ENCODE measurements around the gene C5orf58. TPM values are rescaled to one million over a fixed set of nuclear protein-coding genes. Genes with fewer than 3 reads are reported as not detected.

Gene C5orf58
- total and polyA plus RNA-seq, 9 donors = 0.36 TPM; not detected in 8

DNA sequence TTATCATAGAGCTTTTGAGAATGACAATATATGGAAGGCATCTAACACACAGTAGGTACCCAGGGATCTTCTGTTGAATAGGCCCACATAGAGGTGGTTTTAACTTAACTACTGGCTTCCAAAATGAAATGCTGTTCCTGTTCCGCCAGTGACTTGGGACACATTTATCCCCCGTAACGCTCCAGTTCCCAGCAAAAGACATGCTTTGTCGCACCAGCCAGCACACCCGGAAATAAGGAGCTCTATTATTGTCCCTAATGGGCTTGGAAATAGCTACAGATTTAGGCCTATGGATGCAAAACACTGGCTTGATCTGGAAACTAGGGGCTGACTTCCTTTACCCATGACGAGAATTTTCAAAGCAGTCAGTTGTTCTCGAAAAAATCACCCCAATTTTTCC, 45.9 kb upstream of the C5orf58 start:
- Histone ChIP-seq H3K4me1 (ENCODE audit: insufficient read depth) (no peaks in the 10 kb centered on the region), H3K36me3 (no peaks in the 10 kb centered on the region), H3K4me3 (no peak overlapping the region), H3K27ac (no peak overlapping the region), H3K9me3 (no peaks in the 10 kb centered on the region), H3K27me3 (no peaks in the 10 kb centered on the region)
- no peak for TF ChIP-seq POLR2A (IDR thresholded peaks at IDR 0.05)
- TF ChIP-seq EP300 (IDR thresholded peaks at IDR 0.05) = no peak
- TF ChIP-seq, protein P1, sequence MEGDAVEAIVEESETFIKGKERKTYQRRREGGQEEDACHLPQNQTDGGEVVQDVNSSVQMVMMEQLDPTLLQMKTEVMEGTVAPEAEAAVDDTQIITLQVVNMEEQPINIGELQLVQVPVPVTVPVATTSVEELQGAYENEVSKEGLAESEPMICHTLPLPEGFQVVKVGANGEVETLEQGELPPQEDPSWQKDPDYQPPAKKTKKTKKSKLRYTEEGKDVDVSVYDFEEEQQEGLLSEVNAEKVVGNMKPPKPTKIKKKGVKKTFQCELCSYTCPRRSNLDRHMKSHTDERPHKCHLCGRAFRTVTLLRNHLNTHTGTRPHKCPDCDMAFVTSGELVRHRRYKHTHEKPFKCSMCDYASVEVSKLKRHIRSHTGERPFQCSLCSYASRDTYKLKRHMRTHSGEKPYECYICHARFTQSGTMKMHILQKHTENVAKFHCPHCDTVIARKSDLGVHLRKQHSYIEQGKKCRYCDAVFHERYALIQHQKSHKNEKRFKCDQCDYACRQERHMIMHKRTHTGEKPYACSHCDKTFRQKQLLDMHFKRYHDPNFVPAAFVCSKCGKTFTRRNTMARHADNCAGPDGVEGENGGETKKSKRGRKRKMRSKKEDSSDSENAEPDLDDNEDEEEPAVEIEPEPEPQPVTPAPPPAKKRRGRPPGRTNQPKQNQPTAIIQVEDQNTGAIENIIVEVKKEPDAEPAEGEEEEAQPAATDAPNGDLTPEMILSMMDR (IDR thresholded peaks at IDR 0.05) = no peak
- DNase-seq = no peak
- intact Hi-C loops (cut with DNase I) = no loop called here
- WGBS, 3 donors = 86 to 95% (median 91%) methylated on average over 7 of the region's 7 CpGs

GRCh38 chr5:170190436-170191134, 42.2 kb upstream of the C5orf58 start:
- Histone ChIP-seq H3K9me3 (no peaks in the 10 kb centered on the region), H3K27ac (no peak overlapping the region)
- WGBS, 3 donors = 61 to 67% (median 64%) methylated on average over 6 of the region's 6 CpGs

DNA sequence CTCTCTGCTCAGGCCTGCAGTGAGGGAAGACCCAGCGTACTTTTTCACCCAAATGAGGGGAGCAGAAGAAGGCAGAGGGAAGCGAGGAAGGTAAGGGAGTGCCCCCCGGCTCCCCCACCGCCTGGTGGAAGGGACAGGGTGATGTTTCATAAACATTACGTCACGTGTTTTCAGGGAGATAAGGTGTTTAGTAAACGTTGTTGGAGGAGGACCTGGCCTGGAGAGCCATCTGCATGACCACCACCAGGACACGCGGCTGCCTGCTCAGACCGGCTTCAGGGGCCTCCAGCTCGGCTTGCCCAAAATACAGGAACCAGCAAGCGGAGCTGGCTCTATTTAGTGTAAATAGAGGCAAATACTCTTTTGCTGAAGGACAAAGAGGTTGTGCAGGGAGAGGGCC, 40.0 kb upstream of the C5orf58 start:
- DNase-seq = no peak
- Histone ChIP-seq H3K36me3 (no peaks in the 10 kb centered on the region), H3K4me1 (ENCODE audit: insufficient read depth) (no peaks in the 10 kb centered on the region), H3K27me3 (no peaks in the 10 kb centered on the region), H3K4me3 (no peak overlapping the region), H3K27ac (no peak overlapping the region), H3K9me3 (no peaks in the 10 kb centered on the region)
- TF ChIP-seq POLR2A (IDR thresholded peaks at IDR 0.05) (no peak), EP300 (IDR thresholded peaks at IDR 0.05) (no peak)
- TF ChIP-seq, protein P1 (IDR thresholded peaks at IDR 0.05) = no peak
- WGBS, 3 donors = 64 to 78% (median 71%) methylated on average over 12 of the region's 12 CpGs
- intact Hi-C loops (cut with DNase I) = no loop called here

More at GRCh38 chr5:170190436-170191134, 42.2 kb upstream of the C5orf58 start:
- no peak overlapping the region for H3K4me3 ChIP-seq
- no peaks in the 10 kb centered on the region for H3K27me3 ChIP-seq
- TF ChIP-seq EP300 (IDR thresholded peaks at IDR 0.05) (no peak), POLR2A (IDR thresholded peaks at IDR 0.05) (no peak)
- TF ChIP-seq, protein P1 (IDR thresholded peaks at IDR 0.05) = no peak
- DNase-seq = no peak
- H3K4me1 ChIP-seq (ENCODE audit: insufficient read depth) = no peaks in the 10 kb centered on the region
- no peaks in the 10 kb centered on the region for H3K36me3 ChIP-seq
- intact Hi-C loops (cut with DNase I) = no loop called here

DNA sequence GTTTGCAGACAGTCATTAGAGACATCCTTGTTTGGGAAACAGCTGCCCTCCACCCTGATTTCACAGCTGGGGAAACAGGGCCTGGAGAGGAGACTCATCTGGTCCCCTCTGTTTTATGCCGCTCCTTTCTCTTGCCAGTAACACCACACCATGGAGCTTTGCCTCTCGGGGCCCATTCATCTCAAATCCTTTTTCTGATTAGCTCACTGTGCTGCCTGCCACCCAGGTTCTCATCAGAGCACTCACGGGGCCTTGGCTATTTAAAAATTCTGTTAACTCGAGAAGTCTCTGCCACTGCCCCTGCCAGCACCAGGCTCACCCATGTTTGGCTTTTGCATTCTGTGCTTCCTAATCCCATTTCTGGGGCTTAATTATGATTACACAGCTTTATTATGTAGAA, 36.8 kb upstream of the C5orf58 start:
- Histone ChIP-seq H3K27me3 (no peaks in the 10 kb centered on the region), H3K9me3 (no peaks in the 10 kb centered on the region), H3K36me3 (no peaks in the 10 kb centered on the region), H3K4me1 (ENCODE audit: insufficient read depth) (no peaks in the 10 kb centered on the region), H3K4me3 (no peak overlapping the region), H3K27ac (no peak overlapping the region)
- intact Hi-C loops (cut with DNase I) = no loop called here
- DNase-seq = no peak
- TF ChIP-seq POLR2A (IDR thresholded peaks at IDR 0.05) (no peak), EP300 (IDR thresholded peaks at IDR 0.05) (no peak)
- TF ChIP-seq, protein P1 (IDR thresholded peaks at IDR 0.05) = no peak
- 62 to 63% (median 62%) methylated on average over 4 of the region's 4 CpGs for WGBS, 3 donors
